ENCODE results near the gene MRPL51.

DNA sequence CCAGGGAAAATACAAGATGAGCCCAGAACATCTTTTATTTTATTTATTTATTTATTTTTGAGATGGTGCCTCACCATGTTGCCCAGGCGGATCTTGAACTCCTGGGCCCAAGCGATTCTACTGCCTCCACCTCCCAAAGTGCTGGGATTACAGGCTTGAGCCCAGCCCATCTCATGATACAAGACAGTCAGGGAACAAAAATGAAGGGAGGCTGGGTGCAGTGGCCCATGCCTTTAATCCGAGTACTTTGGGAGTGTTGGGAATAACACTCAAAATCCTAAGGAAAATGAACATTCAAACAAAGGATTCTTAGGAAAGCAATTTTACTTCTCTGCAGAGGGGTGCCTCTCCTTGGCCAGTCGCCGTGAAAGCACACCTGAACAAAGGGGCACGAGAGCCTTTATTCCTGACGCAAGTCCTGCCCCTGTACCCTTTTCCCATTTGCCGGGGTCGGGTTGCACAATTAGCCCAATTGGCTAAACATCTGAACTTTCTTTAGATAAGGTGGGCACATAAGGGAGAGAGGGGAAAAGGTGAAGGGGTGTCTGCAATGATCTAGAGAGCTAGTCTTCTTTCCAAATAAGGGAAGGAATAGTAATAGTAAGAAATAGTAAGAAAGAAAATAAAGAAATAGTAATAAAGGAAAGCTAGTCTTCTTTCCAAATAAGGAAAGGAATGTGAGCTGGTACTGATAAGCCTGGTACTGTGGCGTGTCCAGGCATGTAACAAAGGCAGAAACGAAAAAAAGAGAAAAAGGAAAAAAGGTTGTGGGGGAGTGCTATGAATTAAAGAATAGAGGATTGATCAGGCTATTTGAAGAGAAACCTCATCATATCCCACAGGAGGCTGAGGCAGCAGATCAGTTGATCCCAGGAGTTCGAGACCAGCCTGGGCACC is 14.3 kb upstream of the MRPL51 start:
- no peak for TF ChIP-seq CTCF (IDR thresholded peaks at IDR 0.05; ENCODE audit: borderline replicate concordance, extremely low read depth, low read length, poor library complexity, severe bottlenecking)
- TF ChIP-seq EZH2 (IDR thresholded peaks at IDR 0.05; ENCODE audit: borderline replicate concordance, low read depth, low read length, severe bottlenecking) = no peak

All from DND-41 (cell line).